Adrenal gland (tissue), 12 donors: Measurements from ENCODE around the gene MCTP1. TPM values are rescaled to one million over a fixed set of nuclear protein-coding genes. Genes with fewer than 3 reads are reported as not detected.

ENCODE experiments used
- DNase-seq, 7 donors: peaks; one replicate each; pipeline ENCODE4 v3.0.0-alpha.2; 2019 to 2020
- H3K27ac ChIP-seq, 5 donors: fragments of 200-600 bp; sonication (generic) in 4 of 5; 1 replicate in 3 of 5; 2 replicates in 2 of 5; pipeline versions ENCODE4 v1.5.1 to v1.8.0; 2016 to 2020; ENCODE audit warnings: mild to moderate bottlenecking in 1 of 5
- H3K27me3 ChIP-seq: fragments of 200-600 bp; 2 replicates; pipeline ENCODE4 v1.8.0; 2021
- H3K36me3 ChIP-seq, 2 donors: fragments of 200-600 bp; replicated peaks in 1 of 2; 1 replicate in 1 of 2; 2 replicates in 1 of 2; pipeline versions ENCODE4 v1.5.1 to v1.8.0; 2018 to 2022
- H3K4me1 ChIP-seq, 2 donors: fragments of 200-600 bp; replicated peaks in 1 of 2; 1 replicate in 1 of 2; 2 replicates in 1 of 2; pipeline versions ENCODE4 v1.5.1 to v1.8.0; 2018 to 2021
- H3K4me3 ChIP-seq, 4 donors: fragments of 200-600 bp; sonication (generic) in 3 of 4; one replicate each; pipeline ENCODE4 v1.5.1; 2016 to 2018
- H3K9me3 ChIP-seq, 3 donors: fragments of 200-600 bp; sonication (generic) in 1 of 3; replicated peaks in 1 of 3; 1 replicate in 2 of 3; 2 replicates in 1 of 3; pipeline versions ENCODE4 v1.5.1 to v1.8.0; 2016 to 2021
- POLR2A ChIP-seq, 2 donors: fragments of 450-650 bp; IDR thresholded peaks; one replicate each; pipeline ENCODE4 v1.6.1; 2017; ENCODE audit warnings: antibody characterized with exemption in 2 of 2, mild to moderate bottlenecking in 2 of 2, moderate library complexity in 1 of 2
- WGBS, 4 donors: extraction: QIAGEN DNeasy Blood & Tissue Kit in 2 of 4; methylation state at CpG; one replicate each; pipeline versions ENCODE4 v1.1.5 to v1.1.7; 2013 to 2017; 5-methylcytosine and 5-hydroxymethylcytosine counted together
- intact Hi-C, 2 donors: fragments of 100-400 bp; cut with DNase I; formaldehyde crosslinking; loops; one replicate each; pipeline versions ENCODE4 v1.14.1 to v1.15.0; 2022 to 2023
- polyA plus RNA-seq, 3 donors: library from polyadenylated mRNA; stranded (reverse); fragments of 200-250 nt in 2 of 3; fragments of 350-450 nt in 1 of 3; fragmentation: Illumina TruSeq in 1 of 3; extraction: RNeasy Lipid Tissue Mini Kit (QIAGEN cat#74804) in 1 of 3; gene quantifications; one replicate each; pipeline ENCODE4 v1.2.3, GENCODE V29; 2013 to 2014
- total RNA-seq, 9 donors: library from RNA; depleted of rRNA in 4 of 9; stranded (reverse); fragments of >200 nt in 4 of 9; fragments of 120-200 nt in 1 of 9; fragmentation: NEBNext Ultra II Directional in 1 of 9; extraction: Animal tissue kit (Norgen Biotek cat#: 25700) in 1 of 9; gene quantifications; one replicate each; pipeline versions ENCODE4 v1.1.0 to v1.2.4, GENCODE V29; 2013 to 2023
- TF ChIP-seq, protein P1 (sequence below), 6 experiments: fragments of 450-650 bp in 4 of 6; fragments of 200-600 bp in 2 of 6; sonication (generic) in 1 of 6; IDR thresholded peaks; 1 replicate in 5 of 6; 2 replicates in 1 of 6; pipeline versions ENCODE4 v1.5.1 to v1.8.0; 2016 to 2021; ENCODE audit warnings: antibody characterized with exemption in 6 of 6, mild to moderate bottlenecking in 2 of 6, moderate library complexity in 1 of 6
- donor health status: healthy with polysubstance abuse.
- donor health status: Bipolar disorder and iron deficiency.
- donor health status: DM: yes; HTN: yes; CAD: no.
- donor health status: DM: no; HTN: no; CAD: no.
- donor health status: DM: no; HTN: no; CAD: no.
- donor health status: DM: yes; HTN: yes; CAD: no.

The MCTP1 gene
- total and polyA plus RNA-seq, 12 donors, result 1.2 to 20.1 (median 5.1) TPM

DNA sequence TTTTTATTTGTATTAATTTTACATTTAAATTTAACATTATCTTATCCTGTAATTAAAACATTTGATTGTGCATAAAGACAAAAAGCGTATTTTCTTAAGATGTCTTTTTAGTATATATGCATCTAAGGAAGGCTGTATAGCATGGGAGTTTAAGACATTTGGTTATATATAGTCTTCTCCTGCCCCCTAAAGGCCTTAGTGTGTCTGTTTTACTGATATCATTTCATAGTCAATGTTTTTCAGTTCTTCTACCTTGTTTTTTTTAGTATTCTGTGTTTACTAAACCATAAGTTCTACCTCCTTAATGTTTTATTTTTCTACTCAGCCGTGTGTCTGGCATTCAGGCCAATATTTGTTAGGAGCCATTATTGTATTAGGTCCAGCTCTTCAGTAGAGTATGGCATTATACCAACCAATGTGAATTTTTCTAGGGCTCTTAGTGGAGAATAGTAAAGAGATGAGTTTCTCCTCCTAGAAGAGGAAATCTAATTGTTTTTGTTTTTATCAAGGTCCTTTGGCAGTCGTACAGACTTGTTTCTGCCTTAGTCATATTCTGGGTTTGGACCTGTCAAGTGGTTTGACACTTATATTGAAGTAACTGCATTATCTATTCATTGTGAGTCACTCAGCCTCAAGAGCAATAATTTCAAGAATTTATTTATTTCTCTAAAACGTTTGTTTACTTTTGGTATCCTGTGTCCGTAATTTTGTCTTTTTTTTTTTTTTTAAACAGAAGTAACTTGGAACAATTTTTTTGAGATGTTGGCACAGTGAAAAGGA is 591.7 kb downstream of the MCTP1 start:
- TF ChIP-seq, protein P1, sequence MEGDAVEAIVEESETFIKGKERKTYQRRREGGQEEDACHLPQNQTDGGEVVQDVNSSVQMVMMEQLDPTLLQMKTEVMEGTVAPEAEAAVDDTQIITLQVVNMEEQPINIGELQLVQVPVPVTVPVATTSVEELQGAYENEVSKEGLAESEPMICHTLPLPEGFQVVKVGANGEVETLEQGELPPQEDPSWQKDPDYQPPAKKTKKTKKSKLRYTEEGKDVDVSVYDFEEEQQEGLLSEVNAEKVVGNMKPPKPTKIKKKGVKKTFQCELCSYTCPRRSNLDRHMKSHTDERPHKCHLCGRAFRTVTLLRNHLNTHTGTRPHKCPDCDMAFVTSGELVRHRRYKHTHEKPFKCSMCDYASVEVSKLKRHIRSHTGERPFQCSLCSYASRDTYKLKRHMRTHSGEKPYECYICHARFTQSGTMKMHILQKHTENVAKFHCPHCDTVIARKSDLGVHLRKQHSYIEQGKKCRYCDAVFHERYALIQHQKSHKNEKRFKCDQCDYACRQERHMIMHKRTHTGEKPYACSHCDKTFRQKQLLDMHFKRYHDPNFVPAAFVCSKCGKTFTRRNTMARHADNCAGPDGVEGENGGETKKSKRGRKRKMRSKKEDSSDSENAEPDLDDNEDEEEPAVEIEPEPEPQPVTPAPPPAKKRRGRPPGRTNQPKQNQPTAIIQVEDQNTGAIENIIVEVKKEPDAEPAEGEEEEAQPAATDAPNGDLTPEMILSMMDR (IDR thresholded peaks at IDR 0.05), result peak; percentile 22 to 65 (median 48)
- no peak for TF ChIP-seq POLR2A (IDR thresholded peaks at IDR 0.05)
- Histone ChIP-seq H3K4me1 (peaks cover 5% of the 10 kb centered on the region in 2 donors), H3K9me3 (no peaks in the 10 kb centered on the region), H3K4me3 (no peak overlapping the region), H3K36me3 (no peaks in the 10 kb centered on the region), H3K27ac (no peak overlapping the region), H3K27me3 (no peaks in the 10 kb centered on the region)
- intact Hi-C loops, result no loop called here
- WGBS, 4 donors, result 35 to 40% (median 38%) methylated on average over 5 of the region's 5 CpGs
- DNase-seq, result peak in 3 of 7 donors; percentile 10 to 43 (median 31)

DNA sequence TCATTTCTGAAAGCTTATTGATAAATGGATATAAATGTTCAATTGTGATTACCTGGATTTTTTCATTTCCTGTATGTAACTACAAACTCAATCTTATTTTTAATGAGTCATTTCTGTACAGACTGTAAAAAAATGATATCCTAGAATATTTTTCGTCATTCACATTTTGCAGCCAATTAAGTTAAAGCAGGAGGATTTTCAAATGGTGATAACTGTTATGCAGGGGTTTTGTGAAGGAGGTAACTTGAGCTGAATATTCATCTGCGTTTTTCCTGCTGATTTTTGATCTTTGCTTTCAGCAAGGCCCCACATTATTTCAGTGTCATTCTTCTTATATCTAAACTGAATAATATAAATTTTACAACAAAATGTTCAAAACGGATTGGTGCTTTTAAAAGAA is 592.3 kb downstream of the MCTP1 start:
- DNase-seq, result no peak
- Histone ChIP-seq H3K4me3 (no peak overlapping the region), H3K9me3 (no peaks in the 10 kb centered on the region), H3K4me1 (peaks cover 5% of the 10 kb centered on the region in 2 donors), H3K36me3 (no peaks in the 10 kb centered on the region), H3K27me3 (no peaks in the 10 kb centered on the region), H3K27ac (no peak overlapping the region)
- TF ChIP-seq, protein P1 (IDR thresholded peaks at IDR 0.05), result no peak
- no peak for TF ChIP-seq POLR2A (IDR thresholded peaks at IDR 0.05)
- WGBS, 4 donors, result 71 to 85% (median 77%) methylated on average over 3 of the region's 3 CpGs
- intact Hi-C loops, result no loop called here

DNA sequence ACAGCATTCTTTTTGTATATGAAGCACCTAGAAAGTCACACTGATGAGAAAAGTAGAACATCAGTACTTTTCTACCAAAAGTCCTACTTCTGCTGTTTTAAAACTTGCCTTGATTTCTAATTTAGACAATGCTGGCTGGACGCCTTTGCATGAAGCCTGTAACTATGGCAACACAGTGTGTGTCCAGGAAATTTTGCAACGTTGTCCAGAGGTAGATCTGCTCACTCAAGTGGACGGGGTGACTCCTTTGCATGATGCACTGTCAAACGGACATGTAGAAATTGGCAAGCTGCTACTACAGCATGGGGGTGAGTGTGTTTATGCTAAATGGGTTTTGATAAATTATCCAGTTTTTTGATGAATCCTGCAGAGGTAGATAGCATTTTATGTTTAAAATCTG is 592.9 kb downstream of the MCTP1 start:
- no peak for TF ChIP-seq POLR2A (IDR thresholded peaks at IDR 0.05)
- TF ChIP-seq, protein P1 (IDR thresholded peaks at IDR 0.05), result no peak
- WGBS, 4 donors, result 35 to 50% (median 42%) methylated on average over 4 of the region's 4 CpGs
- H3K9me3 ChIP-seq, result no peaks in the 10 kb centered on the region
- intact Hi-C loops, result no loop called here
- no peak overlapping the region for H3K4me3 ChIP-seq
- no peak overlapping the region for H3K27ac ChIP-seq
- no peaks in the 10 kb centered on the region for H3K36me3 ChIP-seq
- H3K27me3 ChIP-seq, result no peaks in the 10 kb centered on the region
- DNase-seq, result peak in 5 of 7 donors; percentile 13 to 59 (median 21)
- peaks cover 5% of the 10 kb centered on the region in 2 donors for H3K4me1 ChIP-seq

DNA sequence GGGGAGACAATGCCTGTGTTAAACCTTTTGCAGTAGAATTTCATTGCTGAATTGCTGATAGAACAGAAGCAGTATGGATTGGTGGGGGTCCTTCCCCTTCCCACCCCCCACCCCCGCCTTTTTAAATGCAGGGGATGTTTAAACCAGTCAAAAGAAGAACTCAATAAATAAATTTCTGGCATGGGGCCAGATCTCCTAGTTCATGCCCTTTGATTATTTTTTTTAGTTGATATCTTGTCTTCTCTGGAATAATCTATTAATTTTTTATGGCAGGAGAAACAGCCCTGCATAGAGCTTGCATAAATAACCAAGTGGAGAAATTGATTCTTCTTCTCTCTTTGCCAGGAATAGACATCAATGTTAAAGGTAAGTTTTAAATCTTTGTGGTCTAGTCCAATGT is 593.6 kb downstream of the MCTP1 start:
- Histone ChIP-seq H3K27ac (no peak overlapping the region), H3K9me3 (no peaks in the 10 kb centered on the region), H3K36me3 (no peaks in the 10 kb centered on the region), H3K4me1 (peaks cover 5% of the 10 kb centered on the region in 2 donors), H3K4me3 (no peak overlapping the region), H3K27me3 (no peaks in the 10 kb centered on the region)
- no peak for TF ChIP-seq POLR2A (IDR thresholded peaks at IDR 0.05)
- TF ChIP-seq, protein P1 (IDR thresholded peaks at IDR 0.05), result no peak
- intact Hi-C loops, result no loop called here
- DNase-seq, result no peak
- 73 to 96% (median 85%) methylated on average over 1 of the region's 1 CpG for WGBS, 4 donors
